ENCODE data around the gene ZNF668.

- TF ChIP-seq, protein P1, sequence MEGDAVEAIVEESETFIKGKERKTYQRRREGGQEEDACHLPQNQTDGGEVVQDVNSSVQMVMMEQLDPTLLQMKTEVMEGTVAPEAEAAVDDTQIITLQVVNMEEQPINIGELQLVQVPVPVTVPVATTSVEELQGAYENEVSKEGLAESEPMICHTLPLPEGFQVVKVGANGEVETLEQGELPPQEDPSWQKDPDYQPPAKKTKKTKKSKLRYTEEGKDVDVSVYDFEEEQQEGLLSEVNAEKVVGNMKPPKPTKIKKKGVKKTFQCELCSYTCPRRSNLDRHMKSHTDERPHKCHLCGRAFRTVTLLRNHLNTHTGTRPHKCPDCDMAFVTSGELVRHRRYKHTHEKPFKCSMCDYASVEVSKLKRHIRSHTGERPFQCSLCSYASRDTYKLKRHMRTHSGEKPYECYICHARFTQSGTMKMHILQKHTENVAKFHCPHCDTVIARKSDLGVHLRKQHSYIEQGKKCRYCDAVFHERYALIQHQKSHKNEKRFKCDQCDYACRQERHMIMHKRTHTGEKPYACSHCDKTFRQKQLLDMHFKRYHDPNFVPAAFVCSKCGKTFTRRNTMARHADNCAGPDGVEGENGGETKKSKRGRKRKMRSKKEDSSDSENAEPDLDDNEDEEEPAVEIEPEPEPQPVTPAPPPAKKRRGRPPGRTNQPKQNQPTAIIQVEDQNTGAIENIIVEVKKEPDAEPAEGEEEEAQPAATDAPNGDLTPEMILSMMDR (conservative IDR thresholded peaks at IDR 0.05; ENCODE audit: low read depth in 2 of 2), result no peak
- TF ChIP-seq REST (IDR thresholded peaks at IDR 0.05; ENCODE audit: unreplicated experiment), result no peak
- TF ChIP-seq ZNF114 (CRISPR knock-in tag; IDR thresholded peaks at IDR 0.05), result no peak
- TF ChIP-seq, protein P2, sequence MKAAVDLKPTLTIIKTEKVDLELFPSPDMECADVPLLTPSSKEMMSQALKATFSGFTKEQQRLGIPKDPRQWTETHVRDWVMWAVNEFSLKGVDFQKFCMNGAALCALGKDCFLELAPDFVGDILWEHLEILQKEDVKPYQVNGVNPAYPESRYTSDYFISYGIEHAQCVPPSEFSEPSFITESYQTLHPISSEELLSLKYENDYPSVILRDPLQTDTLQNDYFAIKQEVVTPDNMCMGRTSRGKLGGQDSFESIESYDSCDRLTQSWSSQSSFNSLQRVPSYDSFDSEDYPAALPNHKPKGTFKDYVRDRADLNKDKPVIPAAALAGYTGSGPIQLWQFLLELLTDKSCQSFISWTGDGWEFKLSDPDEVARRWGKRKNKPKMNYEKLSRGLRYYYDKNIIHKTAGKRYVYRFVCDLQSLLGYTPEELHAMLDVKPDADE (IDR thresholded peaks at IDR 0.05), result no peak
- no peak for TF ChIP-seq POLR2AphosphoS5 (IDR thresholded peaks at IDR 0.05; ENCODE audit: low read depth)
- TF ChIP-seq EZH2phosphoT487 (IDR thresholded peaks at IDR 0.05; ENCODE audit: unreplicated experiment), result no peak
- TF ChIP-seq EZH2 (IDR thresholded peaks at IDR 0.05; ENCODE audit: low read depth, unreplicated experiment), result no peak
- TF ChIP-seq JUNB (IDR thresholded peaks at IDR 0.05; ENCODE audit: unreplicated experiment), result no peak
Measured at GRCh38 chr16:31061813-31062440, 12.1 kb downstream of the ZNF668 start.
